NB4 (cell line): ENCODE measurements around the gene FNDC11.

Experiments
- DNase-seq: peaks from one replicate; pipeline ENCODE4 v3.0.0; 2010; ENCODE audit warnings: low read depth
- H3K4me3 ChIP-seq: one replicate; pipeline ENCODE4 v1.5.1; 2011; ENCODE audit warnings: mild to moderate bottlenecking, low read depth, low read length, moderate library complexity
- CTCF ChIP-seq: IDR thresholded peaks from one replicate; pipeline ENCODE4 v1.5.1; 2012; ENCODE audit warnings: low read depth, low read length
- MAX ChIP-seq: IDR thresholded peaks from 2 replicates; pipeline ENCODE4 v1.6.1; 2011; ENCODE audit warnings: low read depth, low read length
- MYC ChIP-seq: IDR thresholded peaks from 2 replicates; pipeline ENCODE4 v1.6.1; 2011; ENCODE audit warnings: low read depth, low read length
- POLR2A ChIP-seq: IDR thresholded peaks from 2 replicates; pipeline ENCODE4 v1.6.1; 2011; ENCODE audit warnings: mild to moderate bottlenecking; ENCODE audit not compliant: insufficient read length; ENCODE audit errors: extremely low read depth

The FNDC11 gene

GRCh38 chr20:63522091-63522868 lies 31.7 kb upstream of the FNDC11 start:
- TF ChIP-seq MYC (no peak), CTCF (no peak), MAX (no peak)
- no peak for DNase-seq
- no peak overlapping the region for H3K4me3 ChIP-seq

GRCh38 chr20:63522981-63523611 lies 30.9 kb upstream of the FNDC11 start:
- TF ChIP-seq POLR2A, result no peak
- no peak for TF ChIP-seq MAX
- no peak for TF ChIP-seq MYC
- no peak for TF ChIP-seq CTCF
- no peak overlapping the region for H3K4me3 ChIP-seq
- no peak for DNase-seq

GRCh38 chr20:63525185-63525584 lies 28.8 kb upstream of the FNDC11 start:
- no peak overlapping the region for H3K4me3 ChIP-seq
- TF ChIP-seq MYC (no peak), CTCF (no peak), POLR2A (no peak), MAX (no peak)
- DNase-seq, result no peak

GRCh38 chr20:63525971-63526370 lies 28.0 kb upstream of the FNDC11 start:
- no peak for TF ChIP-seq MAX
- no peak for TF ChIP-seq CTCF
- no peak for TF ChIP-seq POLR2A
- TF ChIP-seq MYC, result no peak
- no peak overlapping the region for H3K4me3 ChIP-seq
- DNase-seq, result no peak

GRCh38 chr20:63527184-63527583 lies 26.8 kb upstream of the FNDC11 start:
- no peak overlapping the region for H3K4me3 ChIP-seq
- TF ChIP-seq MAX (no peak), POLR2A (no peak)
- no peak for DNase-seq

- no peak for TF ChIP-seq MYC
- TF ChIP-seq CTCF, result no peak
- TF ChIP-seq MAX, result no peak
- TF ChIP-seq POLR2A, result no peak
- H3K4me3 ChIP-seq, result no peak overlapping the region
- no peak for DNase-seq
These were observed 24.6 kb upstream of the FNDC11 start for GRCh38 chr20:63529180-63529860.
